Measurements from ENCODE around the gene AMPD3.

AMPD3 gene

DNA sequence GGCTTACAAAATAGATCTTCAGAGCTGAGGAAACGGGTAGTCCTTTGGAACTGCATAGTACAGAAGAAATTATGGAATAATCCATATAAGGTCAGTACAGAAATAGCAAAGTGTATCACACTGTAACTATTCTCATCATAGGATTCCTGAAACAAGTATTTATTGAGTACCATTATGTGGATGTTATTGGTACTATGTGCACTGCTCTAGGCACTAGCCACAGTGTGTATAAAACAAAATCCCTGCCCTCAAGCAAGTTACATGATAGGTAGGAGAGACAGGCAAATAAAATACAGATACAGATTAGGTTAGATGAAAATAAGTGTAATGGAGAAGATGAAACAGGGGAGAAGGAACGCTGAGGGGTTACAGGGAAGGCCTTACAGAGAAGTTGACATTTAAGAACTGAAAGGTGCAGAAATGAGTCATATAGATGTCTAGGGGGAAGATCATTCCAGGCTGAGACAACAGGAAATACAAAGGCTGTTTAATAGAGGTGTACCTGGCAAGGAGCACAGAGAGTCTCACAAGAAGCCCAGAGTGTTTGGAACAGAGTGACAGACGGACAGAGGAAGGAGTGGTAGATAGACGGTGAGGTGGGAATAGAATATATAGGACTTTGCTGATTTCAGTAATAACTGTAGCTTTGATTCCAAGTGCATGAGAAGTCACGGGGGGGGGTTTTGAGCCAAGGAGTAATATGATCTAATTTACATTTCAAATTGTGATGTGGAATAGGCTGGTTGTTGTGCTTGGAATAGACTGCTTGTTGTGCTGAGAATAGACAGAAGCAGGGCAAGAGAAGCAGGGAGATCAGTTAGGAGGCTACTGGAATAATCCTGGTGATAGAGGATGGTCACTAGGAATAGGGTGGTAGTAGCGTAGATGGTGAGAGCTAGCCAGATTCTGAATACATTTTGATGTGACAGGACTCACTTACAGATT, 72.2 kb downstream of the AMPD3 start:
- H3K4me3 ChIP-seq (ENCODE audit: low read depth, low read length) = no peak overlapping the region
- no peak for TF ChIP-seq CTCF (IDR thresholded peaks at IDR 0.05; ENCODE audit: borderline replicate concordance, insufficient read depth, low read depth, low read length)

DNA sequence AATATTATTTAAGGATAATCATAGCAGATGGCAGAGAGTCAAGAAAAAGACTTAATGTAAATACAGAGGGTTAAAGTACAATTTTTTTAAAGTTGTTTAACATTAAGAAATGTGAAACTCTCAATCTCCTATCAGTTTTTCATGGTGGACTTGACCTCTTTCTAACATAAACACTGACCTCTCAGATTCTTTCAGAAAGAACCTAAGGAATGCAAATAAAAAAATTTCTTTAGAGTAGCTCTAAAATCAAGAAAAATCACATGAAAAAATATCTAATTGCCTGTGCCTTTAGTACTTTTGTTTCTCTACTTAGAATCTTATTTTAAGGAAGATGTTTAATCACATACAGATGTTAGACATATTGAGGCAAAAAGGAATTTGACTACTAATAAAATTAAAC, 73.1 kb downstream of the AMPD3 start:
- no peak for TF ChIP-seq CTCF (IDR thresholded peaks at IDR 0.05; ENCODE audit: borderline replicate concordance, insufficient read depth, low read depth, low read length)
- no peak overlapping the region for H3K4me3 ChIP-seq (ENCODE audit: low read depth, low read length)

DNA sequence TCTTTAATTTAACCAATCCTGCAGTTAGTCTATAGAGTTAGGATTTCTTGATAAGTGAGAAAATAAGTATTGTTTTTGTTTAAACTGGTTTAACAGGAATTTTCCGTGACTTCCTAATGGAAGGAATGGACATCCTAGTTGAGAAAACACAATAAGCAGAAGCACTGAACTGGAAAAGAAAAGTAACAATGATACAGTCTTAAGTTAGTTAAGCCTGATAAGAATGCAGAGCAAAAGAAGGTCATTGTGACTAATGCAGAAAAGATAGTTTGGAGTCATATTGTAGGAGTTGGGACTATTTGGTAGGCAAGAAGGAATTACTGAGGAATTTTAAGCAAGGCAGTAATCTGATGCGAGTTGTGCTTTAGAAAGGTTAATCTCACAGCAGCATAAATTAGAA, 74.2 kb downstream of the AMPD3 start:
- no peak overlapping the region for H3K4me3 ChIP-seq (ENCODE audit: low read depth, low read length)
- TF ChIP-seq CTCF (IDR thresholded peaks at IDR 0.05; ENCODE audit: borderline replicate concordance, insufficient read depth, low read depth, low read length) = no peak

- no peak for TF ChIP-seq CTCF (IDR thresholded peaks at IDR 0.05; ENCODE audit: borderline replicate concordance, insufficient read depth, low read depth, low read length)
Observed at GRCh38 chr11:10532526-10532925, 77.5 kb downstream of the AMPD3 start.

GRCh38 chr11:10533323-10533722, 78.3 kb downstream of the AMPD3 start:
- no peak for TF ChIP-seq CTCF (IDR thresholded peaks at IDR 0.05; ENCODE audit: borderline replicate concordance, insufficient read depth, low read depth, low read length)
- H3K4me3 ChIP-seq (ENCODE audit: low read depth, low read length) = no peak overlapping the region

More at GRCh38 chr11:10532526-10532925, 77.5 kb downstream of the AMPD3 start:
- no peak overlapping the region for H3K4me3 ChIP-seq (ENCODE audit: low read depth, low read length)

- TF ChIP-seq CTCF (IDR thresholded peaks at IDR 0.05; ENCODE audit: borderline replicate concordance, insufficient read depth, low read depth, low read length) = no peak
Observed at GRCh38 chr11:10534316-10534715, 79.3 kb downstream of the AMPD3 start.

GRCh38 chr11:10537600-10537999, 82.5 kb downstream of the AMPD3 start:
- no peak for TF ChIP-seq CTCF (IDR thresholded peaks at IDR 0.05; ENCODE audit: borderline replicate concordance, insufficient read depth, low read depth, low read length)
- H3K4me3 ChIP-seq (ENCODE audit: low read depth, low read length) = no peak overlapping the region

More at GRCh38 chr11:10534316-10534715, 79.3 kb downstream of the AMPD3 start:
- H3K4me3 ChIP-seq (ENCODE audit: low read depth, low read length) = no peak overlapping the region

Data from GM12875 (cell line).